Lung microvascular endothelial cell (primary cell): ENCODE data around the gene PPP1R1A. TPM values are rescaled to one million over a fixed set of nuclear protein-coding genes. Genes with fewer than 3 reads are reported as not detected.

Experiments
- DNase-seq, 2 donors: peaks; one replicate each; pipeline versions ENCODE4 v3.0.0 to v3.0.0-alpha.2; 2010; ENCODE audit warnings: low read depth in 2 of 2
- total RNA-seq: library from RNA; depleted of rRNA; stranded (reverse); fragments of >200 nt; gene quantifications from 2 replicates; pipeline ENCODE4 v1.2.1, GENCODE V29; 2014

PPP1R1A gene
- total RNA-seq, 1 donor from 2014 or later, result not detected

DNA sequence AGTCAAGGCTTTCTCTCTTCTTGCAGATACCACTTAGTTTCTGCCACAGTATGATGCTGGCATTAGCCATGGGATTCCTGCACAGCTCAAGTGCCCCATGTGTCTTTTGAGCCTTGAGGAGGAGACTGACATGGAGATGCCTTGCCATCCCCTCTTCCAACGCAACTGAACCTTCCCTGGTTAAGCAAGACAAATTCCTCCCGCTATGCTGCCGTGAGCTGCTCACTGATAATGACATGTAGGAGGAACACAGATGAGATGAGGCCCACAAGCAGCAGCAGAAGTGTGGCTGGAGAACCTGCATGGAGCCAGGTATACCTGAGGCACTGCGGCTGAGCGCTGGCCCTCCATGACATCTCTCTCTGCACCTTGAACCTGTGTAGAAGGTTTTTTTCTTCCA is 15.4 kb upstream of the PPP1R1A start:
- no peak for DNase-seq

DNA sequence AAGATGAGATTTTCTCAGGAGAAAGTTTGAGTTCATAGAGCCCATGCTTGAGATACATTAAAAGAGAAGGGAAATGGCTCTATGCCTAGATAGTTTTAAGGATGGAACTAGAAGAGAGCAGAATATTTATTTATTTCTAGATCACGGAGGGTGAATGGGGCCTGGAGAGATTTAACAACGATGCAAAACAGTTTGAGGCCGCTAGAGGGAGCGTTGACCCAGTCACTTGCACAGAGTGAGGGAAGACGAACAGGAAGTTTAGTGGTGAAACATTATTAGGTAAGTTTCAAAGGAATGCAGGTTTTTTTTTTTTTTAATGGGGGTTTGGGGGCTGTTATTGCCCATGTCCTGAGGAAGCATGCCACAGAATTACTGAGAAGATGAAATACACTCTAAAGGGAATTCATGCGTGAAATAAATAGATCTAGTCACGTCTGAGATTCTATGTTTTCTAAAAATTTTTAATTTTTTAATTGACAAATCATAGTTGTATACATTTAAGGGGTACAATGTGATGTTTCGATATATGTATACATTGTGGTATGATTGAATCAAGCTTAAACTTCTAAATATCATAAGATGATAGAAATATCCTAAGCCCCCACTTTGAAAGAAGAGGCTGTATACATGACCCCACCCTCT is 14.8 kb upstream of the PPP1R1A start:
- DNase-seq, result peak; percentile 73 to 76

DNA sequence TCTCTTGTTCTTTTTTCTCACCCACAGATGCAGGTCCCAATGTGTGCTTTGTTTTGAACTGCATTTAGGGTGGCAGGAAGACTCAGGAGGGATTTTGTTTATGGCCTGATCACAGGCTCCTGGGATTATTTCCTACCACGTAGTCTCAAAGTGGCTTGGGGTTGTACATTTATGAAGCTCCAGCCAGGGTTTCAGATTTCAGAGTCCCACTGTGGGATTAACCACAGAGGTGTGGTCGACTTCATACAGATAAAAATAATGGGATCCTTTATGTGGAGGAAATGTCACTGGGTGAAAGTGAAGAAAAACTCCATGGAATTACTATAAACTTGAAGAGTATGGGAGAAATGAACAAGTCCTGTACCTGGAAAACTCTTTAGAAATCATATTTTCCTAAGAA is 14.2 kb upstream of the PPP1R1A start:
- DNase-seq, result no peak

DNA sequence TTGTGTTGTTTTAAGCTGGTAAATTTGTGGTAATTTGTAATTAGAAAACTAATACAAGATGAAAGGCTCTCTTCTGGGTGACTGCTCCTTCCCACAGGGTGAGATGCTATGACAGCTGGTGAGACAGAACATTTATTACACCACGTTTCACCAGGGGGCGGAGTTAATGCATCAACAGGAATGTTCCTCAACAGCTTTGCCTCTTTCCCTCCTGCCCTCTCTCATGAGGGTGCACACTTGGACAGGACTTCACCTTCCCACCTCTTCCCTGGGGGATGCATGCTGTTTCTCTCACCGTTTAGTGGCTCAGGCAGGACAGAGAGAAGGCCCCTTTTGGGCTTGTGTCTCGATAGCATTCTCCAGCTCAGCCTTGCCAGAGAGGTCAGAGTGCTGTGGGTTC is 13.4 kb upstream of the PPP1R1A start:
- DNase-seq, result no peak

DNA sequence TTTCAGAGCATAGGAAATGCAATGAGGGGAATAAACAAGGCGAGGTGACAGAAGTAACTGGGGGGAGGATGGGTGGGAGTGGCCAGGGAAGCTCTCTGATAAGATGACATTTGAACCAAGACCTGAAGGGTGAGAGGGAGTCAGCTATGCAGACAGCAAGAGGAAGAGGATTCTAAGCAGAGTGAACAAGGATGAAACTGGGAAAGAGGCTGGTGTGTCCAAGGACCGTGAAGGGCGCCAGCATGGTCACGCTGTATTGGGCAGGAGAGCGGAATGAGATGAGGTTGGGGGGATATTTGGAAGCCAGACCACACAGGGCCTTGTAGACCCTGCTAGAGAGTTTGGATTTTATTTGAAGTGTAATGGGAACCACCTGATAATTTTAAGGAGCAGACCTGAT is 10.5 kb upstream of the PPP1R1A start:
- no peak for DNase-seq

DNA sequence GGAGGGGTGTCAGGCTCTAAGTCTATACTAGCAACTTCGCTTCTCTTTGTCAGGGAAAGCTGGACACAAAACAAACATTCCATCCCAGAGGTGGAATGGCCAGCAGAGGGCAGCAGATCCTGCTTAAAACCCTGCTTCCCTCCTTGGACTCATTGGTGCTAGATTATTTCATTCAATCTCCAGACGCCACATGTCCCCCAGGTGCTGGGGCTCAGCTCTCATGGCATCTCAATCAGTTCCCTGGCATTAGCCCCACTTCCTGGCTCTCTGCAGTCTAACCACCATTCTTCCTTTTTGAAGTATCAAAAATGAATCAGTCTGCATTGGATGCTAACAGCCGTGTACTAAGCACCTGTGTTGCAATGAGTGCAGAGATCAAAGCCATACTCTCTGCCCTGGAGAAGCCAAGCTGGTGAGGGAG is 8.1 kb upstream of the PPP1R1A start:
- peak; percentile 68 to 74 for DNase-seq

DNA sequence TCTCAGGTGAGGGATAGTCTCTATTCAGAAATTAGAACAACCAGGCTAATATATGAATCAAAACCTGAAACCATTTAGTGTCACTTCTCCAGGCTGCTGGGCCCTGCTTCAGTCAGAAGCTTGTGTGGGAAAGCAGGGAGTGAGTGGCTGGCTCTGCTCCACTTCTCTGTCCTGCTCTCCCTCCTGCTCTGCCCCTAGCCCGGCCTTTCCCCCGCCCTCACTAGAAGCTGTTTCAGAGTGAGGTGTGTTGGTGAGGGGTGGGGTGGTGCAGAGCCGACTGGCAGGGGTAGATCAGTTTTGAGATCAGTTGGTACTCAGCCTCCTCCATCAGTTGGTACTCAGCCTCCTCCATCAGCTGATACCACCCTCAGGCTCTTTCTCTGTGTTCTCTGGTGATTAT is 7.0 kb upstream of the PPP1R1A start:
- no peak for DNase-seq

DNA sequence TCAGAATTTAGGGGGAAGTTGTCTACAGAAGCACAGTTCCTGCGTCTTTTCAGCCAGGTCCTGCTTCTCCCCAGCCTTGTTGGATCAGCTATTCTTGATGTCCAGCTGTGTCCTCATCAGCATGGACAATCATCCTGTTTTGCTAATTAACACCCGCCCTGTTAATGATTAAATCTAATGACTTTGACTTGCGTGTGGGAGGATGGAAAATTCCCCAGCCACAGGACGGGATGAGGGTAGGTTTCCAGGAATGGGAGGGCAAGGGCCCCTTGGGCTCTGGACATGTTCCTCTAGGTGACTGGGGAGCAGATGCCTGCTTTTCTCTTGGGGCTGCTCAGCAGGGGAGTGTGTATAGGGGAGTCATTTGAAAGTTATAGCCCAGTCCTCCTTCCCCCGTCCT is 5.3 kb upstream of the PPP1R1A start:
- no peak for DNase-seq

DNA sequence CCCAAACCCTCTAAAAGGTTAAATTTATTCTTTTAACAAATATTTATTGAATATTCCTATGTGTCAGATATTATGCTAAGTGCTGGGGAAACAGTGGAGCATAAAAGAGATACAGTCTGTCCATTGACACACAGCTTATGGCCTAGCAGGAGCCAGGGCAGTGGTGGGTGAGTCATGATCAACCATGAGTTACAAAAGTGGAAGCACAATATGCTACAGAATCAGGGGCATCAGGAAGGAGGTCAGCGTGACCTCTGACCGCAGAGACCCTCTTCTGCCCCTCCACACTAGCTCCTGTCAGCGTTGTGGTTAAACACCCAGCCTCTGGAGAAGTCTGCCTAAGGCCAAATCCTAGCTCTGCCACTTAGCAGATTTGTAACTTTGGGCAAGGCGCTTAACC is 4.7 kb upstream of the PPP1R1A start:
- DNase-seq, result no peak

DNA sequence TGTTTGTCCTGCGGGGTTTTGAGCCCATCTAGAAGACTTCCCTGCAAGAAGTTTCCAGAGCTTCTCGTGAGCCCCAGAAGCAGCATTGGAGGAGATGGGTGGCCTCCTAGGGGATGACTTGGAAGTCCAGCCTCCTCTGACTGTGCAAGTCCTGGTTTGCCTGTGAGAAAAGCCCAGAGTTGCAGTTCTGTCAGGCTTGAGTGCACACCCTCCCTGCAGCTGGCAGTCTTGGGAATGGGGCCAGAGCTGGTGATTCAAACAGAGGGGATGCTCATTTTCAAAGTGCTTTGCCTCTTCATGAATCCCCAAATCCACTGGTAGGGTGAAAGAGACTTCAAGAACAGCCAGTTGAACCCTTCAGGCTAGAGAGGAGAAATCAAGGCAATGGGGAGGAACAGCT is 3.9 kb upstream of the PPP1R1A start:
- no peak for DNase-seq

DNA sequence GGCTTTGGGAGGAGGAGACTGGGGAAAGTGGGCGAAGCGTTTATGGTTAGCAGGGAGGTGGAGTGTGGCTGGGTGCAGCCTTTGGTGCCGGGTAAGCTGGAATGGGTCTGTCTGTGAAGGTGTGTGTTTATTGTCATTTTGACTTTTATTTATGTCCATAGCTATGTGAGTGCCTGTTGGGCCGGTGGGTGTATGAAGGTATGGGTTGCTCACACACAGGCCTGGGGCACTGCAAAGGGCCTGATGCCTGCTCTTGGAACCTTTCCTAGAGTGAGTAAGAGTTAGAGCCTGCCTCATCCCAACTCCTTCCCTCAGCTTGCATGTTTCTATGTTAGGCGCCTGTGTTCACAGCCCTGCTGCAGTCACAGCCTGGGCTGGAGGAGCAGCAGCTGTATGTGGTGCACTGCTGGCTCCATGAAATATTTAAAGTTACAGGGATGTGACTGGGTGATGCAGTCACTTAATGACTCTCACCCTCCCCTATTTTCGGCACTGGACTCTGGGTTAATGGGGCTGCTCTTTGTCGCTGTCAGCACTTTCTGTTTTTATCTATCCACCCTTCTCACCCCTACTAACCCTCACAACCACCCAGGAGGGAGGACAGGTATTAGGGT is 2.6 kb upstream of the PPP1R1A start:
- DNase-seq, result no peak

DNA sequence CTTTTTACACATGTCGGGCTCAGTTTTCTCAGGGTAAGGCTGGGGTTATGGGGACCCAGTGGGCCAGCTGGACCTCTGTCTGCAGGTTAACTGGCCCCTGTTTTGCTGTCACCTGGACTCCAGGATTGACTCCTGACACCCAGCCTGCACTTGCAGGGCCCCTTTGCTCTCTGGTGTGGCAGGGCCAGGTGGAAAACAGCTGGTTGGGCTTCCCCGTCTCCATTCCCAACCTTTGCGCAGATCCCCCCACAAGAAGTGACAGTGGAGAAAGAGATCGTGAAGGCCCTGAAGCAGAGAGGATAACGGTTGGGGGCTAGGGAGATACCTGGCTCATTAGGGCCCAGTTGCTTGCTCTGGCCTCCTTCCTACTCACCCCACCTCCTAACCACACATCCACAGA is 1.5 kb upstream of the PPP1R1A start:
- DNase-seq, result no peak

DNA sequence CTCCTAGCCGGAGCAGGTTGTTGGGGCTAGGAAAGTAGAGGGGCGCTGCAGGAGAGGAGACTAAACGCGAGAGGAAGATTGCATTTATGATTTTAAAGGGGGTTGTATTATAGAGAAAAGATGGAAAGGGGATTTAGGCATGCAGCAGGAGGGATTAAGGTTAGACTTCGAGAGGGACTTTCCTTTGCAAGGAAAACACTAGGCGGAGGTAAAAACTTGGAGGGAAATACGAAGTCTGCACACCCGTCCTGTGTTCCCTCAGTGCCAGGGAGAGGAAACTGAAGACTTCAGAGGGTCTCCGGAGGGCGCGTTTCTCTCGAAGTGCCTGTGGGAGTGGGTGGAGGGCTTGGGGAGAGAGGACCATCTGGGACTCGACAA is 420 bp upstream of the PPP1R1A start:
- DNase-seq, result no peak

DNA sequence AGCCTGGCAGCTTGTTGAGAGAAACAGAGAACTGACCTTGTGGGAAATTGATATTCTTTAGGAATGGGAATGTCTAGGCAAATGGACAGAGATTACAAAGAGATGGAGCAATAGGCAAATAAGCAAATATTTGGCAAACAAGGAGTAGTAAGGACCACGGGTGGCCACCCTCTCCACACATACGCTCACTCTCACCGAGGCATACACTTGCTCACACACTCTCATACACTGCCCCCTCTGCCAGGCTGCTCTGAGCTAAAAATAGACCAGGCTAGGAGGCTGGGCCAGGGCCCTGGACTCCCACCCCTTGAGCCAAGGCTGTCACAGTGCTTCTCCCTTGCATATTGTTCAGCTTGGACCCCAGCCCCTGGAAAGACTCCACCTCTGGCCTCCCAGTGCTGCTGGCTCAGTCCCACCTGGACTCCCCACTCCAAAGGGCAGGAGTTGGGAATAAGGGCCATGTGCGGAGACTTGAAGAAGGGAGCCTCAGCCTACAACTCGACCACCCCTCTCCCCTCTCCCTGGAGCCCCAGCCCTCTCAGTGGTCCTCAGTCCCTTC is 1.1 kb downstream of the PPP1R1A start:
- no peak for DNase-seq

DNA sequence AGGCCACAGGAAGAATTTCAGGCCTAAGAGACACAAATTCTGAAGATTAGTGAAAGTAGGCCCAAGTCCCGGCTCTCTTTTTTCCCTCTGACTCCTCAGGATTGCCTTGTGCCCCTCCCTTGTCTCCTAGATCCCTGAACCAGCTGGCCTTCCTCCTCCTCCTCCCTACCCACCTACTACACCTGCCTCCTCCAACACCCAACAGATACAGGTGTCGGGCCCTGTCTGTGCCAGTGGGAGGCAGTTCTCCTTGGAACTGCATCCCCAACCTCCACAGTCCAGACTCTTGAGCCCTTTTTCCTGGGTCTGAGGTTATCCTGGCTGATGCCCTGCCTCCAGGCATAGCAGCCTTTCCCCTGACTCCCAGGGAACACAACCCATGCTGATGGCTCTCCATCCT is 1.8 kb downstream of the PPP1R1A start:
- DNase-seq, result no peak

DNA sequence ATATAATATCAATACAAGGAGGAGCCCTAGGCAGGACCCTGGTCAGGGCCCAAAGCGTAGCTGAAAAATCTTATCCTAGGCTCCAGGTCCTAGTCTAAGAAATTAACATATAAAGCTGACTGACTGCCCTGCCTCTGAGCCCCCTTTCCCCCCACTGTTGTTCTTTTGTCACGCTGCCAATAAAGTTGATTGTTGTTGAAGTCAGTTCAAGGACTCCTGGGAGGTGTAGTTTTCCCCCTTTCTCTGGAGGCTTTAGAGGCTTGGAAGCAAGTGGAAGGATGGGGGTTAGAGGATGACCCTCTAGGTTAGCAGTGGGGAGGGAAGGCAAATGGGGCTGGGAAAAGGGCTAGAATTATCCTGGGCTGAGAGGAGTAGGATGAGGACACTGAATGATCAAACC is 3.2 kb downstream of the PPP1R1A start:
- no peak for DNase-seq

DNA sequence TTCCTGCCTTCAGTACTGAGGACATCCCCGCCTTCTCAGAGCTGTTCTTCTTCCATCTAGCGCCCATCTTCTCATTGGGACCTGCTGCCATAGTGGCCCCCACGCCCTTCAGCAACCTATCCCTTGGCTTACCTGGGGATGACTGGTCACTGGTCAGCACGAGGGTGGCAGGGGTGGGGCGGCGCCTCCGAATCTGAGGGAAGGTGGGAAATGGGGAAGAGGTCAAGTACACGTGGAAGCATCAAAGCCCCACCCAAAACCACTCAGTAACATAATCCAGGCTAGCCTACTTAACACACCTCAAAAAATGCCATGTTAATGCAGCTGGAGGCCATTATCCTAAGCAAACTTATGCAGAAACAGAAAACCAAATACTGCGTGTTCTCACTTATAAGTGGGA is 4.3 kb downstream of the PPP1R1A start:
- DNase-seq, result no peak

DNA sequence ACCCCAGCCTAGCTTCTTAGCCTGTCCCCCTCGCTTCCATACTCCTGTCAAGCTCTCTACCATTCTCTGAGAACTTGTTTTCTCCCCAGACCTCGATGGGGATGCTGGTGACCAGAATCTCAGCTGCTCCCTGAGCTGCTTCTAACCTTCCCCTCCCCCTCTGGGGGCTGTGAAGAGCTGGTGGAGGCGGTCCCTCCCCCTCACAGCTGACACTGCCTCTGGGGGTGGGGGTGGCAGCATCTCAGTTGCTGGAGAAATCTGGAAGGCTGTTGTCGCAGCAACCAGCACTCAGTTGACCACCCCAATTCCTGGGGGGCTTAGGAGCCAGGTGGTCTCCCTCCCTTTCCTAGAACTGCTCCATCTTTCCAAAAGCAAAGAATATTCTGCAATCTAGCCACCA is 4.7 kb downstream of the PPP1R1A start:
- no peak for DNase-seq

DNA sequence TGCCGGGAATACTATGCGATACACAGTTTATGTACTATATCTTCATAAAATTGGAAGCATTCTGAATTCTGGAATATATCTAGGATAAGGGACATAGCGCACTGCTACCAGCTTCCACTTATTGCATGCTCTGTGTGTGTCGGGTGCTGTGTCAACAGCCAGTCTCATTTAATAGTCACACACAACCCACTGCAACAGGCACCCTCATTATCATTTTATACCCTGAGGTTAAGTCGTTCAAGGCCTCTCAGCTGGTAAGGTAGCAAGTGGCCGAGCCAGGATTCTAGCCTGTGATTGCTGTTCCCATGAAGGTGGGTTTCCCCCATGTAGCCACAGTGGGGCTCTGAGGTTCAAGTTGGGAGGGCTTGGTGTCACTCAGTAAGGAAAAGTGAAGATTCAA is 7.0 kb downstream of the PPP1R1A start:
- no peak for DNase-seq

DNA sequence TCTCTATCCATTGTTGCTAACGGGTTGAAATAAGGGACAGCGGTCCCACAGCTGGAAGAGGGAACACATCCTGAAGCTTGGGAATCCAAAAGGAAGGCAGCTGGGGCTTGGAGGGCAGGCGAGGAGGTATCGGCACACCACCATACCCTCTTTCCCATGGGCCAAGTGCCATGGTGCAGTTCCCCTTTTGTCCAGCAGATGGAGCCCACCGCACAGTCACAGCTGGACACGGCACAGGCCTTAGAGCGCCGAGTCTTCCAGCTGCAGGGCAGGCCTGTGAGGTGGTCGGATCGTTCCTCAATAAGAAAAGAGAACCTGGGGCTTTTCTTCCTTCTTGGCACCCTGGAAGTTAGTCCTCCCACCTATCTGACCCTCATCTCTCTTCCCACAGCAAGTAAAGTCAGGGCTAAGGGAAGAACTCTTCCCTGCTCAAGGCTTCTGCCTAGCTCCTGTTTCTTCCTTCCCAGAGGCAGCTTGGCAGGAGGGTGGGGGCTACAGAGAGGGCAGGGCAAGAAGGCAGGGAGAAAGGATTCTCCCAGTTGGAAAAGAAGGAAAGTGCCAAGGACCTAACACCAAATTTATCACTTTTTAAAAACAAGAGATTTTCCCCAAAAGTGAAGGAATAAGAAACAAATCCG is 8.6 kb downstream of the PPP1R1A start:
- DNase-seq, result peak; percentile 75

DNA sequence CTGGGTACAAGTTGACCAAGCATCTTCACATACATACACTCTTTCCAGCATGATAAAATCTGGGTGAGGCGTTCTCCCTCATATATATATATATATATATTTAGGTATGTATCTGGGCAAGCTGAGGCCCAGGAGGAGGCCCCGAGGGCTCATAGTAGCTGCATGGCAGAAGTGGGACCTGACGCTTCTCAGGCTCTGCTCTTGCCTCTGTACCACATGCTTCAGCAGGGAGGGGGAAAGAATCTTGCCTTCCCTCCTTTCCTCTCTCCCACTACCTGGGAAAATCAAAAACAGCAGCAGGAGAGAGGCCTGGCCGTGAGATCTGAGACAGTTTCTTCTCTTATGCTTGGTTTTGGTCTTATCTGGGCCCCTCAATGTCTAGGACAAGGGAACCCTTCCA is 9.2 kb downstream of the PPP1R1A start:
- no peak for DNase-seq

DNA sequence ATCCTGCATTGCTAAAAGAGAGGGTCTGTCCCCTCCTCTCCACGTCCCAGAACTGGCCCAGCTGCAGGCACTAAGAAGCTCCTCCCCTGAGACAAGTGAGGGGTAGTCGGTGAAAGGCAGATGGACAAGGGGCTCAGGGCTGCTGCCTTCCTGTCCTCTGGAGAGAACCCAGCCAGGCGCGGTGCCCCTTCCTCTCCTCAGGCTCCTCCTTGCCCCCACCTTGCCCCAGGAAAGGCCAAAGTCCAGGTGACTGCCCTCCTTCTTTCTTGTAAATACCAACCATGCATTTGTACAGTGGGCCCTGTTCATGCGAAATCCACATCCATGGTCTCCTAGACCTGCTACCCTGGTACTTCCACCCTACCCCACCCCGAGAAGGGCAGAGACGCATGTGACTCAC is 9.7 kb downstream of the PPP1R1A start:
- DNase-seq, result no peak

DNA sequence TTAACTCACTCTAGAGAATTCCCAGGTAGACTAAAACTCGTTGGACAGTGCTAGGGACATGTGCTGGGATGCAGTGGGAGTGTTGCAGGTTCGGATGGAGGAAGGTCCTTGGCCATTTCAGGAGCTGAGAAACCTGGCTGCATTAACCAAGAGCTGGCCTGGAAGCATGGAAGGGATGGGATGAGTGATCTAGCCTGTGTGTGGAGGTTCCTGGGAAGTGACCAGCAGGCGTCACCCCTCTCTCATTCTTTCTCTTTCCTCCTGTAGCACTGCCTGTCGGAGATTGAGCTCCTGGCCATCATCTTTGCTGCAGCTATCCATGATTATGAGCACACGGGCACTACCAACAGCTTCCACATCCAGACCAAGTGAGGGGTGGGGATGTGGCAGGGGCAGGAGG is 15.6 kb downstream of the PPP1R1A start:
- DNase-seq, result no peak
